Measurements from ENCODE around the gene CORT. TPM values are rescaled to one million over a fixed set of nuclear protein-coding genes. Genes with fewer than 3 reads are reported as not detected.

The CORT gene
- total RNA-seq, 2 donors from 2014 or later, result 1.1 to 1.4 TPM

DNA sequence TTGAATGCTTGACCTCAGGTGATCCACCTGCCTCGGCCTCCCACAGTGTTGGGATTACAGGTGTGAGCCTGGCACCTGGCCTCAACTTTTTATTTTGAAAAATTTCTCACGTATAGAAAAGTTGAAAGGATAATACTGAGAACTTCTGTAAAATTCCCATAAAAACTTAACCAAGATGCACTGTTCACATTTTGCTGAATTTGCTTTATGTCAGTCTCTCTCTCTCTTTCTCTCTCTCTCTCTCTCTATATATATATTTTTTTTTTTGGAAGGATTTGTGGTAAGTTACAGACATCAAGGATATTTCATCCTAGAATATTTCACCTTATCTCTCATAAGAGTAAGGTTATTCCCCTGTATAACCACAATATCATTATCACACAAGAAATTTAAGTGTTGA lies 30.8 kb downstream of the CORT start:
- Histone ChIP-seq H3K36me3 (no peaks in the 10 kb centered on the region), H3K27ac (no peak overlapping the region), H3K4me3 (no peak overlapping the region), H3K9me3 (no peaks in the 10 kb centered on the region), H3K4me1 (replicated peaks) (no peaks in the 10 kb centered on the region), H3K27me3 (replicated peaks; ENCODE audit: insufficient read depth) (no peaks in the 10 kb centered on the region)
- no peak for DNase-seq (ENCODE audit: low spot score)
- 92% methylated on average over 2 of the region's 2 CpGs for WGBS
- intact Hi-C loops (cut with DNase I), result no loop called here
- TF ChIP-seq, protein P1, sequence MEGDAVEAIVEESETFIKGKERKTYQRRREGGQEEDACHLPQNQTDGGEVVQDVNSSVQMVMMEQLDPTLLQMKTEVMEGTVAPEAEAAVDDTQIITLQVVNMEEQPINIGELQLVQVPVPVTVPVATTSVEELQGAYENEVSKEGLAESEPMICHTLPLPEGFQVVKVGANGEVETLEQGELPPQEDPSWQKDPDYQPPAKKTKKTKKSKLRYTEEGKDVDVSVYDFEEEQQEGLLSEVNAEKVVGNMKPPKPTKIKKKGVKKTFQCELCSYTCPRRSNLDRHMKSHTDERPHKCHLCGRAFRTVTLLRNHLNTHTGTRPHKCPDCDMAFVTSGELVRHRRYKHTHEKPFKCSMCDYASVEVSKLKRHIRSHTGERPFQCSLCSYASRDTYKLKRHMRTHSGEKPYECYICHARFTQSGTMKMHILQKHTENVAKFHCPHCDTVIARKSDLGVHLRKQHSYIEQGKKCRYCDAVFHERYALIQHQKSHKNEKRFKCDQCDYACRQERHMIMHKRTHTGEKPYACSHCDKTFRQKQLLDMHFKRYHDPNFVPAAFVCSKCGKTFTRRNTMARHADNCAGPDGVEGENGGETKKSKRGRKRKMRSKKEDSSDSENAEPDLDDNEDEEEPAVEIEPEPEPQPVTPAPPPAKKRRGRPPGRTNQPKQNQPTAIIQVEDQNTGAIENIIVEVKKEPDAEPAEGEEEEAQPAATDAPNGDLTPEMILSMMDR (IDR thresholded peaks at IDR 0.05), result no peak
- no peak for TF ChIP-seq POLR2AphosphoS5 (IDR thresholded peaks at IDR 0.05)
- no peak for TF ChIP-seq POLR2A (IDR thresholded peaks at IDR 0.05)

DNA sequence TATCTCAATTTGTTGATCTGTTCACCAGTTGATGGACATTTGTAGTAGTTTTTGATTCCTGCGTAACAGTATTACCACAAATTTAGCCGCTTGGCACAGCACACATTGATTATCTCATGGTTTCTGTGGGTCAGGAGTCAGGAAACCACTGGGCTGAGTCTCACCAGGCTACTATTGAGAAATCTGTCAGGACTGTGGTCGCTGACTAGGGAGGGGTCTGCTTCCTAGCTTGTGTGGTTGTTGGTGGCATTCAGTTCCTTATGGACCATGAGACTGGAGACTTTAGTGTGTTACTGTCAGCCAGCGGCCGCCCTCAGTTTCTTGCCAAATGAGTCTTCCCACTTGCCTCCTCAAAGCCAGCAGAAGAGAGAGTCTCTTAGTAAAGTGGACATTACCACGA lies 34.7 kb downstream of the CORT start:
- intact Hi-C loops (cut with DNase I), result no loop called here
- Histone ChIP-seq H3K27me3 (replicated peaks; ENCODE audit: insufficient read depth) (no peaks in the 10 kb centered on the region), H3K27ac (no peak overlapping the region), H3K36me3 (no peaks in the 10 kb centered on the region), H3K9me3 (no peaks in the 10 kb centered on the region), H3K4me1 (replicated peaks) (no peaks in the 10 kb centered on the region), H3K4me3 (no peak overlapping the region)
- TF ChIP-seq POLR2AphosphoS5 (IDR thresholded peaks at IDR 0.05) (no peak), POLR2A (IDR thresholded peaks at IDR 0.05) (no peak)
- TF ChIP-seq, protein P1 (IDR thresholded peaks at IDR 0.05), result no peak
- WGBS, result 91% methylated on average over 6 of the region's 6 CpGs
- DNase-seq (ENCODE audit: low spot score), result no peak

DNA sequence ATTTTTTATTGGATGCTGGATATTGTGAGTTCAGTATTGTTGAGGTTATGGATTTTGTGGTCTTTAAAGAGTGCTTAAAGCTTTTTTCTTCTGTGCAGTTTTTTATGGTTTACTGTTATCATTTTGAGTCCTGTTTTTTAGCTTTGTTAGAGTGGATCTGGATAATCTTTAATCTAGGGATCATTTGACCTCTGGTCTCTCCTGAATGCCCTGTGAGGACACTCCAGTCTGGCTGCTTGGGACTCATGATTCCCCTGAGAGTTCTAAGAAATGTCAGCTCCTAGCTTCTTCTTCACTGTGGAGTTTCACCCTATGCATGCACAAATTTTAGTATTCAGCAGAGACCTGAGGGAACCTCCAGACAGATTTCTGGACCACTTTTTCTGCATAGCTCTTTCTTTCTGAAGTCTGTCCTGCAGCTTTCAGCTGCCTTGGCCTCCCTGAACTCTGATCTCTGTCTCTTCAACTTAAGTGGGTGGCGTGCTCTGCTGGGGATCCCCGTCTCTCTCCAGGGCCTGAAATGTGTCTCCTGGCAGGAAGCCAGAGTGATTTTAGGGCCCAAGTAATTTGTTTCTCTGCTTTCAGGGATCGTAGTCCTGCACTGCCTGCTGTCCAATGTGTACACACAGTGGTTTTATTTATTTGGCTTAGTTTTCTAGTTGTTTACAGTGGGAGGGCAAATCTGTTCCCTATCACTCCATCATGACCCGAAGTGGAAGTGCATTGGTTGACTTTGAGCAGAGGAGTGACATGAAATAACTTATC lies 39.6 kb downstream of the CORT start:
- intact Hi-C loops (cut with DNase I), result no loop called here
- 34% methylated on average over 4 of the region's 4 CpGs for WGBS
- no peak for DNase-seq (ENCODE audit: low spot score)

DNA sequence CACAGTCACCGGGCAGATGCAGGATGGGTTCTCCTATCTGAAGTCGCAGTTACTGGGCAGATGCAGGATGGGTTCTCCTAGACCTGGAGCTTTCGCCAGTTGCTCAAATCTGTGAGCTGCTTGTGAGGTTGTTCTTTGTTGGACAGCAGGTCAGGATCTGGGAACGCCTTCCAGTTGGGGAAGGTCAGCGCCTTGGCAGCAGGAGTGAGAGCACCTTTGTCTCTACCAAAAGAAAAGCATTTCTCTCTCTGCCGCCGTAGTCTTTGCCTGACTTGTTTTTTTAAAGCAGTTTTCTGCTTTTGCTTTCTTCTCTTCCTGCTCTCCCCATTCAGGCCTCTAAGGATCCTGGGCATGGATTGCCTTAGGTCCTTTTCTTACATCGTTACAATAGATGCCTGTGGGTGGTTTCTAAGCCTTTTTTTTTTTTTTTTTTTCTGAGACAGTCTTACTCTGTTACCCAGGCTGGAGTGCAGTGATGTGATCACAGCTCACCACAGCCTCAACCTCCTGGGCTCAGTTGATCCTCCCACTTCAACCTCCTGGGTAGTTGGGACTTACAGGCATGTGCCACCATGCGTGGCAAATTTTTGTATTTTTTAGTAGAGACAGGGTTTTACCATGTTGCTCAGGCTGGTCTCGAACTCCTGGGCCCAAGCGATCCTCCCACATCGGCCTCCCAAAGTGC lies 40.6 kb downstream of the CORT start:
- no peak for TF ChIP-seq POLR2A (IDR thresholded peaks at IDR 0.05)
- TF ChIP-seq, protein P1 (IDR thresholded peaks at IDR 0.05), result no peak
- TF ChIP-seq POLR2AphosphoS5 (IDR thresholded peaks at IDR 0.05), result no peak
- Histone ChIP-seq H3K27ac (no peak overlapping the region), H3K4me3 (no peak overlapping the region), H3K36me3 (no peaks in the 10 kb centered on the region), H3K27me3 (replicated peaks; ENCODE audit: insufficient read depth) (no peaks in the 10 kb centered on the region), H3K9me3 (no peaks in the 10 kb centered on the region), H3K4me1 (replicated peaks) (peaks cover 3% of the 10 kb centered on the region)
- no peak for DNase-seq (ENCODE audit: low spot score)
- intact Hi-C loops (cut with DNase I), result no loop called here
- whole genome bisulfite sequencing, result 77% methylated on average over 12 of the region's 12 CpGs

More for the DNA sequence above, 39.6 kb downstream of the CORT start:
- TF ChIP-seq POLR2AphosphoS5 (IDR thresholded peaks at IDR 0.05), result no peak
- TF ChIP-seq, protein P1 (IDR thresholded peaks at IDR 0.05), result no peak
- no peak for TF ChIP-seq POLR2A (IDR thresholded peaks at IDR 0.05)
- H3K4me1 ChIP-seq (replicated peaks), result no peaks in the 10 kb centered on the region
- no peaks in the 10 kb centered on the region for H3K9me3 ChIP-seq
- no peak overlapping the region for H3K4me3 ChIP-seq
- no peak overlapping the region for H3K27ac ChIP-seq
- no peaks in the 10 kb centered on the region for H3K27me3 ChIP-seq (replicated peaks; ENCODE audit: insufficient read depth)
- H3K36me3 ChIP-seq, result no peaks in the 10 kb centered on the region
